Neuronal stem cell (in vitro differentiated cells): ENCODE measurements around the gene RNF125.

Experiments
- DNase-seq: peaks from one replicate; pipeline ENCODE4 v3.0.0-alpha.2; 2013; ENCODE audit warnings: low spot score
- H2AFZ ChIP-seq: one replicate; pipeline ENCODE4 v1.6.1; 2013; ENCODE audit warnings: mild to moderate bottlenecking, low read length, inconsistent platforms
- H2AK5ac ChIP-seq: 2 replicates; pipeline ENCODE4 v1.6.1; 2013; ENCODE audit warnings: low read depth, mild to moderate bottlenecking, inconsistent platforms, low read length, moderate library complexity, mixed read lengths
- H2BK120ac ChIP-seq: 2 replicates; pipeline ENCODE4 v1.6.1; 2013; ENCODE audit warnings: low read depth, mild to moderate bottlenecking, inconsistent platforms, low read length, moderate library complexity, mixed read lengths
- H2BK12ac ChIP-seq: one replicate; pipeline ENCODE4 v1.6.1; 2013; ENCODE audit warnings: low read length, inconsistent platforms
- H2BK15ac ChIP-seq: 2 replicates; pipeline ENCODE4 v1.6.1; 2013; ENCODE audit warnings: mild to moderate bottlenecking, low read length, inconsistent platforms, mixed read lengths
- H2BK5ac ChIP-seq: one replicate; pipeline ENCODE4 v1.6.1; 2013; ENCODE audit warnings: inconsistent platforms, mild to moderate bottlenecking, low read length, moderate library complexity
- H3K14ac ChIP-seq: one replicate; pipeline ENCODE4 v1.6.1; 2013; ENCODE audit warnings: low read length, inconsistent platforms
- H3K18ac ChIP-seq: 2 replicates; pipeline ENCODE4 v1.6.1; 2013; ENCODE audit warnings: low read length, inconsistent platforms
- H3K23ac ChIP-seq: 2 replicates; pipeline ENCODE4 v1.6.1; 2013; ENCODE audit warnings: low read depth, mild to moderate bottlenecking, mixed read lengths, low read length, inconsistent platforms; ENCODE audit not compliant: poor library complexity
- H3K27ac ChIP-seq: replicated peaks from 3 replicates; pipeline ENCODE4 v1.5.1; 2013; ENCODE audit warnings: low read length, inconsistent platforms
- H3K27me3 ChIP-seq, 3 experiments: 2 replicates each; pipeline ENCODE4 v1.6.1; 2013; ENCODE audit warnings: low read length in 3 of 3, mild to moderate bottlenecking in 2 of 3, inconsistent platforms in 1 of 3, low read depth in 1 of 3, mixed read lengths in 1 of 3, moderate library complexity in 1 of 3; ENCODE audit not compliant: control insufficient read depth in 3 of 3, insufficient read depth in 3 of 3
- H3K36me3 ChIP-seq, 2 donors: replicated peaks in 1 of 2; 2 replicates each; pipeline ENCODE4 v1.6.1; 2013; ENCODE audit warnings: low read length in 2 of 2; ENCODE audit not compliant: control insufficient read depth in 2 of 2, insufficient read depth in 2 of 2
- H3K4ac ChIP-seq: 2 replicates; pipeline ENCODE4 v1.6.1; 2013; ENCODE audit warnings: inconsistent platforms, mild to moderate bottlenecking, low read length, moderate library complexity
- H3K4me1 ChIP-seq, 2 donors: 1 replicate in 1 of 2; 2 replicates in 1 of 2; pipeline ENCODE4 v1.6.1; 2013; ENCODE audit warnings: low read length in 2 of 2, low read depth in 1 of 2; ENCODE audit not compliant: control insufficient read depth in 2 of 2, insufficient read depth in 1 of 2
- H3K4me2 ChIP-seq: one replicate; pipeline ENCODE4 v1.6.1; 2013; ENCODE audit warnings: mild to moderate bottlenecking, low read length, inconsistent platforms; ENCODE audit not compliant: insufficient read depth, poor library complexity, severe bottlenecking
- H3K4me3 ChIP-seq, 2 donors: 2 replicates each; pipeline ENCODE4 v1.5.1; 2013; ENCODE audit warnings: low read length in 2 of 2, mild to moderate bottlenecking in 2 of 2, inconsistent platforms in 1 of 2, moderate library complexity in 1 of 2
- H3K79me1 ChIP-seq: one replicate; pipeline ENCODE4 v1.6.1; 2013; ENCODE audit warnings: low read depth, mild to moderate bottlenecking, inconsistent platforms, low read length, moderate library complexity
- H3K9ac ChIP-seq: one replicate; pipeline ENCODE4 v1.6.1; 2013; ENCODE audit warnings: mild to moderate bottlenecking, low read depth, low read length, inconsistent platforms; ENCODE audit not compliant: poor library complexity
- H3K9me3 ChIP-seq, 2 donors: replicated peaks in 1 of 2; 2 replicates each; pipeline versions ENCODE3 to v1.6.1; 2013; ENCODE audit warnings: low read length in 2 of 2, mild to moderate bottlenecking in 2 of 2, inconsistent platforms in 1 of 2, low read depth in 1 of 2, mixed read lengths in 1 of 2, moderate library complexity in 1 of 2; ENCODE audit not compliant: control insufficient read depth in 2 of 2, insufficient read depth in 1 of 2
- H4K8ac ChIP-seq: one replicate; pipeline ENCODE4 v1.6.1; 2013; ENCODE audit warnings: low read depth, mild to moderate bottlenecking, inconsistent platforms, low read length, moderate library complexity
- H4K91ac ChIP-seq: one replicate; pipeline ENCODE4 v1.6.1; 2013; ENCODE audit warnings: low read length, low read depth, mild to moderate bottlenecking, inconsistent platforms; ENCODE audit not compliant: poor library complexity
- WGBS, 2 donors: extraction: QIAGEN DNeasy Blood & Tissue Kit; methylation state at CpG; one replicate each; pipeline ENCODE4 v1.1.7; 2013; ENCODE audit warnings: missing lambda C conversion rate in 2 of 2, mixed read lengths in 1 of 2; ENCODE audit not compliant: insufficient read length in 2 of 2, insufficient replicate concordance in 1 of 2; ENCODE audit errors: extremely low coverage in 2 of 2; 5-methylcytosine and 5-hydroxymethylcytosine counted together

RNF125 gene

DNA sequence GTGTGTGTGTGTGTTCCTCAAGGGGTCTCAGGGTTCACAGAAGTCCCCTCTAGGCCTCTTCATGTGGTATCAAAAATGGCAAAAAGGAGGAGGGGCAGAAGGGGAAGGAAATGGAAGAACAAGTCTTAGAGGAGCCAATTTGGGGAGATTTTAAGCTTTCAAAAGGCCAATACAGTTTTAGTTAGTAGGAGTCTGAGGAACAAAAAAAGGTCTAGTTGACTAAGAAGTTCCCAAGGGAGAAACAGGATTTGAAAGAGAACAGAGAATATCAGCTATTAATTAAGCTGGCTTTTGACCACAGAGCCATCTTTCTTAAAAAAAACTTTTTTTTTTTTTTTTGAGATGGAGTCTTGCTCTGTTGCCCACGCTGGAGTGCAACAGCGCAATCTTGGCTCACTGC, 7.1 kb downstream of the RNF125 start:
- H3K9ac ChIP-seq: no peak overlapping the region
- H3K79me1 ChIP-seq: no peaks in the 10 kb centered on the region
- no CpG with 5 or more reads among the region's 2 CpGs for WGBS, 2 donors

DNA sequence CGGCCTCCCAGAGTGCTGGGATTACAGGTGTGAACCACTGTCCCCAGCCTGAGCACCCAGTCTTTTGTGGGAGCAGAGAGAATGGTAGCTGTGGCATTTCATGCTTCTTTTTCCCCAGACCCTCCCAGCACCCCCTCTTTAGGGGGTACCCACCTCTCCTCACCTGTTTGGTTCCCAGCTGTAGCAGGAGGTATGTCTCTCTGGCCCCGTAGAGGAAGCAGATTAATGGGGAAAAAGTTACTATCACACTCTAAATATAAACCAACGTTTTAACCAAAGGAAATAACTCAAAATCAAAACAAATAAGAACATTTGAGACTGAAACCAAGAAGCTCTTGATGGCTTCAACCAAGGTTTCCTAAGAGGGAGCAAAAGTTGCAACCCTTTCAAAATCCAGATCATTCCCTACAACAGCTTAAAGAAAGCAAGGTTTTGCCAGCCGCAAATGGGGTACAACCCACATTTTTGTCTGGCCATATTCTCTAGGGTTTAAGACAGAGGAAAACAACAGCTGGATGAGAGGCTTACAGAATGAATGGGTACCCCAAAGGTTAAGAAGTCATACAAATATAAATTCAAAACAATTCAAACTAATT, 8.0 kb downstream of the RNF125 start:
- Histone ChIP-seq H3K79me1 (no peaks in the 10 kb centered on the region), H2BK120ac (no peak overlapping the region), H2BK12ac (no peak overlapping the region), H3K4ac (no peak overlapping the region), H3K27ac (no peak overlapping the region), H2AFZ (no peak overlapping the region), H3K18ac (no peak overlapping the region), H4K91ac (no peak overlapping the region), H3K14ac (no peak overlapping the region), H3K9me3 (no peaks in the 10 kb centered on the region), H3K4me1 (no peaks in the 10 kb centered on the region), H3K9ac (peak overlapping the region; percentile 50), H3K23ac (no peak overlapping the region), H3K36me3 (no peaks in the 10 kb centered on the region), H4K8ac (no peak overlapping the region), H2BK15ac (no peak overlapping the region), H3K27me3 (no peaks in the 10 kb centered on the region), H2BK5ac (no peak overlapping the region), H3K4me2 (no peak overlapping the region), H2AK5ac (no peak overlapping the region), H3K4me3 (no peak overlapping the region)
- WGBS, 2 donors: no CpG with 5 or more reads among the region's 4 CpGs
- no peak for DNase-seq

More for the DNA sequence above, 7.1 kb downstream of the RNF125 start:
- H2AK5ac ChIP-seq: no peak overlapping the region
- H3K18ac ChIP-seq: no peak overlapping the region
- H3K4me2 ChIP-seq: no peak overlapping the region
- no peaks in the 10 kb centered on the region for H3K27me3 ChIP-seq
- no peak overlapping the region for H2BK120ac ChIP-seq
- H2BK5ac ChIP-seq: no peak overlapping the region
- H2AFZ ChIP-seq: no peak overlapping the region
- H4K8ac ChIP-seq: no peak overlapping the region
- no peaks in the 10 kb centered on the region for H3K9me3 ChIP-seq
- no peak for DNase-seq
- H3K4me3 ChIP-seq: no peak overlapping the region
- no peak overlapping the region for H3K27ac ChIP-seq
- no peak overlapping the region for H3K4ac ChIP-seq
- H3K36me3 ChIP-seq: no peaks in the 10 kb centered on the region
- H3K14ac ChIP-seq: no peak overlapping the region
- H3K23ac ChIP-seq: no peak overlapping the region
- no peak overlapping the region for H2BK15ac ChIP-seq
- H4K91ac ChIP-seq: no peak overlapping the region
- H3K4me1 ChIP-seq: no peaks in the 10 kb centered on the region
- no peak overlapping the region for H2BK12ac ChIP-seq

DNA sequence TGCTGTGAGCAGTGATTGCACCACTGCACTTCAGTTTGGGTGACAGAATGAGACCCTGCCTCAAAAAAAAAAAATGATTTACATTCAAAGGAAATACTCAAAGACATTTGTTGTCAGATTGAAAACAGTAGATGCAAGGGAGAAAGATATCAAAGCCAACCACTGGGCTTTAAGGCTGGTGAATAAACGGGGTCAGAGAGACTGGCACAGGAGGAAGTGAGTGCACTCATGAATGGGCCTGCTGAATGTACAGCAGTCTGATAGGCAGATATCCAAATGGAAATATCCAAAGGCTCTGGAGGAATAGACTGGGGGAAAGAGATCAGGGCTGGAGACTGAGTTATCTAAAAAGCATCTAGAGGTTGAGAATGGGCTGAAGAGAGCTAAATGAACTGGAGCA, 10.9 kb downstream of the RNF125 start:
- no CpG with 5 or more reads among the region's 1 CpG for WGBS, 2 donors
- H2BK12ac ChIP-seq: no peak overlapping the region
- no peak overlapping the region for H3K4me2 ChIP-seq
- no peak overlapping the region for H3K9ac ChIP-seq
- H3K4ac ChIP-seq: no peak overlapping the region
- no peak for DNase-seq
- H2BK15ac ChIP-seq: no peak overlapping the region
- no peak overlapping the region for H4K91ac ChIP-seq
- H3K79me1 ChIP-seq: no peaks in the 10 kb centered on the region
- H3K9me3 ChIP-seq: no peaks in the 10 kb centered on the region
- no peak overlapping the region for H3K14ac ChIP-seq
- no peak overlapping the region for H2AFZ ChIP-seq
- H3K27me3 ChIP-seq: no peaks in the 10 kb centered on the region
- H3K23ac ChIP-seq: no peak overlapping the region
- no peak overlapping the region for H3K18ac ChIP-seq
- no peak overlapping the region for H2BK5ac ChIP-seq
- H3K36me3 ChIP-seq: no peaks in the 10 kb centered on the region
- H2BK120ac ChIP-seq: no peak overlapping the region
- no peak overlapping the region for H3K4me3 ChIP-seq
- no peak overlapping the region for H4K8ac ChIP-seq
- H2AK5ac ChIP-seq: no peak overlapping the region
- no peak overlapping the region for H3K27ac ChIP-seq
- no peaks in the 10 kb centered on the region for H3K4me1 ChIP-seq

DNA sequence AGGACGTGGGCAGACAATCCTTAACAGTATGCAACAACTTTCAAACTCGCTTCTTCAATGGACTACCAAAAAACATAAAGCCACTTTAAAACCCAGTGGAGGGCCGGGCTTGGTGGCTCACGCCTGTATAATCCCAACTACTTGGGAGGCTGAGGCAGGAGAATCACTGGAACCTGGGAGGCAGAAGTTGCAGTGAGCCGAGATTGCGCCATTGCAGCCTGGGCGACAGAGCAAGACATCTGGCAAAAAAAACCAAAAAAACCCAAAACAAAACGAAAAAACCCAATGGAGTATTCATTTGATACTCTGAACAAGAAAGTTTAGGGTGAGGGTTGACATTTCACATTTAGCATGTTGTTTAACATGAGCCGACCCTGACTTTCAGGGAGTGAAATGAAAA, 14.0 kb downstream of the RNF125 start:
- no CpG with 5 or more reads among the region's 9 CpGs for WGBS, 2 donors
- H3K4ac ChIP-seq: no peak overlapping the region

More for the DNA sequence above, 14.0 kb downstream of the RNF125 start:
- no peak overlapping the region for H4K91ac ChIP-seq
- H2BK12ac ChIP-seq: no peak overlapping the region
- H4K8ac ChIP-seq: no peak overlapping the region
- no peak overlapping the region for H3K14ac ChIP-seq
- H2AFZ ChIP-seq: no peak overlapping the region
- no peak overlapping the region for H3K27ac ChIP-seq
- no peak overlapping the region for H3K23ac ChIP-seq
- no peak overlapping the region for H2BK15ac ChIP-seq
- no peak overlapping the region for H3K4me2 ChIP-seq
- H3K4me1 ChIP-seq: no peaks in the 10 kb centered on the region
- no peaks in the 10 kb centered on the region for H3K9me3 ChIP-seq
- no peak overlapping the region for H3K18ac ChIP-seq
- no peaks in the 10 kb centered on the region for H3K27me3 ChIP-seq
- no peaks in the 10 kb centered on the region for H3K79me1 ChIP-seq
- DNase-seq: no peak
- no peak overlapping the region for H3K4me3 ChIP-seq
- H2BK120ac ChIP-seq: no peak overlapping the region
- no peak overlapping the region for H2BK5ac ChIP-seq
- no peak overlapping the region for H3K9ac ChIP-seq
- no peaks in the 10 kb centered on the region for H3K36me3 ChIP-seq
- no peak overlapping the region for H2AK5ac ChIP-seq
